GM19238 (cell line): ENCODE measurements around the gene HOXC4.
"Not testable (repeated sequence)": the region's sequence is repeated elsewhere in the genome, so short reads cannot be mapped to it uniquely, and the experiment has no call there.

ENCODE experiments used
- DNase-seq: peaks from one replicate; pipeline ENCODE4 v3.0.0; 2011; ENCODE audit warnings: low spot score; ENCODE audit not compliant: insufficient read length

Gene HOXC4

DNA sequence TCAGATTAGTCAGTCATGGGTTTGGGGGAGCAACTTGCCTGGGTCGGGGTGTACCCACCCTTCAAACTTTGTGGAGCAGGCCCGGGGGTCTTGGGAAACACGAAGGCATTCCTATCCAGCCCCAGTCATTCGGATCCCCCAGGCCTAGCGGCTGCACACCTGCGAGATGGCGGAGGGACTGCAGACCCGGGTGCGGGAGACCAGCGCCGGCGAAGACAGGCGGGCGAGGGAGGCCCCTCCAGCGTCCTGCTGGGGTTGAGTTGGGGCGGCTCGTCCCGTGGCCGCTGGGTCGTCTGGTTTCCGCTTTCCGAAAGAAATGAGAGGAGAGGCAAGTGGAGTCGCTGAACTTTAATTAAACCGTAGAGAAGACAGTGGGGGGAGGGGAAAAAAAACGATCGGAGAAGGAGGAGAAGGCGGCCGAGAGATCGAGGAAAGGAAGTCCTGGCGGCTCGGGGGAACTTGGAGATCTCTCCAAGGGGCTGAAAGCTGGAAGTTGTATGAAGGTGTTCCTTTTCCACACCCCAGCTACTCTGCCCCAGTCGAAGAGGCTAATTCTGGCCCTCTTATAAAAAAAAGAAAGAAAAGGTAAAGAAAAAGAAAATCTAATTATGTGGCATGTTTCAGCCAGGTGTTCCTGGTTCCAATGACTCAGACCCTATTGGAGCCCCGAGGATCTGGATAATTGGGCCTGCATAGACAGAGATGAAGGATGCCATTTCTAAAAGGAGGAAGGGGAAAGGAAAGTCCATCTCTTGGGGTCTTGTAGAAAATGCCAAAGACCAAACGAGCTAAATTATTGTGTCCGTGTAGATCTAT lies 28.2 kb downstream of the HOXC4 start:
- not testable (repeated sequence) for DNase-seq

DNA sequence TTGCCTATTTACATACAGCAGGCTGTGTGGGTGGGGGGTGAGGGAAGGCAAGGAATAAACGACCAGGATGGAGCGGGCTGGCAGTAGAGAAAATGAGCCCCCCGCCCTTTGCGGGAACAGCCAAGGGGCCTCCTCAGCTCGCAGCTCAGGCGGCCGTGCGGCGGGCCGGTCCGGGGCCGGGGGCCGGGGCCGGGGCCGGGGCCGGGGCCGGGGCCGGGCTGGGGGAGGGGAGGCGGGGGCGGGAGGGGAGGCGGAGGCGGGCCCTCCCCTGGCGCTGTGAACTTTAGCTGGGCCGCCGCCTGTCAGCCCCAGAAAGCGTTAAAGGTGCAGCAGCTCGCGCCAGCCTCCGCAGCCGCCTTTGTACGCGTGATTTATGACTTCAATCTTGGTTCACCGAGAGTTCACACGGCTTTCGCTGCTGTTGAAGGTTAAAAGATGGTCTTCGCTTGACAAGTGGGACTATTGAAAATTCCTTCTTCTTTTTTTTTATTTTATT lies 28.8 kb downstream of the HOXC4 start:
- no peak for DNase-seq

DNA sequence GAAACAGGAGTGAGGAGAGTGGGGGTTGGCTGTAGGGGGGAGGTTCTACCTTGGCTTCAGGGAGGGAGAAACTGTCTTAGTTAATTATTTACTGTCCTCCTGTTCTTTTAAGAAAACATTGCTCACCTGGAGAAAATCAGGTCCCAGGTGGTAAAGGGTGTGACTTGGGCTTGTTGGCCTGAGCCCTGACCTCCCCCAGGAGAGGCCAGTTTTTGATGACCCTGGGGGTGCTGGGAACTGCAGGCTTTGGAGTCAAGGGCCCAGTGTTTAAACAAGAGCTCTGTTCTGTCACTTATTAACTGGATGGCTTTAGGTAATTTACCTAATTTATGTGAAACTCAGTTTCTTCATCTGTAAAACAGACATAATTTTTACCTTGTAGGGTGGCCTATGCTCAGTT lies 34.4 kb downstream of the HOXC4 start:
- DNase-seq, result not testable (repeated sequence)

DNA sequence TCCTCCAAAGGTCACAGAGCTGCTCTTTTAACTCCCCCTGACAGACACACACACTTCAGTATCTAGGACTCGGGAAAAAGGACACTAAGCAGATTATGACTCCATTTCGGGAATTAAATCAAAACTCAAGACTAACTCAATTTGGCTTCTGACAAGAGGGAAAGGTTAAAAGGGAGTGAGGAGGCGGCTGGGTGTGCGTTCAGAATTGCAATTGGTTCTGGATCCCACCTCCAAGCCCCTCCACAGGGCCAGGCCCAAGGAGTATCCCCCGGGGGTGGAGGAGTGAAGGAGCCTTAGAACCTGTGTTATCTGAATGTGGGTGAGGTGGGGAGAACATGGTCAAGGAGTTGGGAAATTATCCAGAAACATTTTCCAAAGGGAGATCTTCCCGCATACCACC lies 35.8 kb downstream of the HOXC4 start:
- not testable (repeated sequence) for DNase-seq

DNA sequence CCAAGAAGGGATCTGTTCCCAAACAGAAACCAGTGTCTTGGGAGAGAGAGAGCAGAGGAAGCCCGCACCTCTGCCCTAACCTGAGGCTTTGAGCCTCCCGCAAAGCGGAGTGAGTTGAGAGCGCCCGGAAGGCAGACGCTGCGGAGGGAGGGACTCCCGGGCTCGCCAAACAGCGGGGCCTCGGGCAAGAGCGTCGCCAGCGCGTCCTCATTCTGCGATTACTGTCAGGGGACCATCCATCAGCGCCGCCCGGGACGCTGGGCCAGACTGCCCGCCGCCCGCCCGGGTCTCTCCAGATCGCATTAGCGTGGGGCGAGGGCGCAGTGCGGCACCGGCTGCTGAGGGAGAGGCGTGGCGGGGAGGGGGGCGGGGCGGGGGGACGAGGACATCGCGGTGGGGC lies 36.7 kb downstream of the HOXC4 start:
- DNase-seq, result not testable (repeated sequence)

DNA sequence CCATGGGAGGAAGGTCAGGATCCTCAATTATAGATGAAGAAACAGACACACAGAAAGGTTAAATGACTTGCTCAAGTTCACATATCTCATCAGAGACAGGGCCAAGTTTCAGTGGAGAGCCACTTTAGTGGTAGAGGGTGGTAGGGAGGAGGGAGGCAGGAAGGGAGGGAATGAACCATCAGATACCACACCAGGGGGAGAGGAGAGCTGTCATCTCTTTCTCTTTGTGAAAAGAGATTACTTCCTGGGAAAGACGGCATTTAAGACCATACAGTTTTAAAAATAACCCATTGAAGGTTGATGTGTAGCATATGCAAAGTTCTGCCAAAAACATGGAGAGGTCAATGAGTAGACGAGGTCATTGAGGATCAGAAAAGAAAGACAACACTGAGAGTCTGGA lies 39.3 kb downstream of the HOXC4 start:
- not testable (repeated sequence) for DNase-seq

DNA sequence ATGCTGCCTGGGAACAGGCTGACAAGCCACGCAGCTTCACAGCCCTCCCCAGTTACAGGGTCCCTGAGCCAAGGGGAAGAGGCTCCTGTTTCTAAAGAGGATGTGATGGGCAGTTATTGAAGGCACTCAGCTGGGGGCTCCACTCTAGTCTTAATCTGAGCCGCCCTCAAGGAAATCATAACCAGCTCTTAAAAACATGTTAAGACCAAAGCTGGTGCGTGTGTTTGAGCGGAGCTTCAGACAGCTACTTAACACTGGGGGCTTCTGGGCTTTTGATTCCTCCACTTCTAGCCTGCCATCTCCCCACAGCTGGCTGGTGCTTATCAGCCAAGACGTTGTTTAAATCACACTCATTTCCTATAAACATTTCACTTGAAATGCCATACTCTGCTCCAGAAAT lies 42.3 kb downstream of the HOXC4 start:
- DNase-seq, result not testable (repeated sequence)

DNA sequence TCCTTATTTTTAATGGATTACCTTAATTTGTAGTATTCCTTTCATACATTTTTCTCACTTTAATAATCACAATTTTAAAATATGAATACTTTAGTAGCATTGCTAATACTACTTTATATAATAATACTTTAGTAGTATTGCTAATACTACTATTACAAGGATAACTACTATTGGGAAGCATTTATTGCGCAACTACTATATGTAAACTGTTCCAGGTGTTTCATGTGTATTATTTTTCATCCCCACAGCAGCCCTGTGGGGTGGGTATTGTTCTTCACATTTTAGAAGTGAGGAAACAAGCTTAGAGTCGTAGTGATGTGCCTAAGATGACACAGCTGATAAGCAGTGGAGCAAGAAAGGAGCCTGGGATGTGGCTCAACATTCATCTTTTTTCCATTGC lies 45.0 kb downstream of the HOXC4 start:
- not testable (repeated sequence) for DNase-seq

DNA sequence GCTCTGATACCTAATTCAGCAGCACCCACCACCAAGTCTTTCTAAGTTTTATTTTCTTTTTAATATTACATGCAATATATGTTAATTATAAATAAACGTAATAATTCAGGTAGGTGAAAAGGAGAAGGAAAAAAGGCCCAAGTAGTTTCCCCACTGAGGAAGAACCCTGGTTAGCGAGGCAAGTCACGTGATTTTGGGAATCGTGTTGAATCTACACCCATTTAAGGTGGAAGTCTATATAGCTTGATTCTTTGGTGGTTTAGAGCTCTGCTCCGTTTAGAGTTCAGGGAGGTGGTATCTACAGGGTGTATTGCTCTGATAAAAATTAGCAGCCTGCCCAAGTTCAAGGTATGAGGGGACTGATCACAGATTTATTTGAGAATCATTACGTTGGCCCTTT lies 47.0 kb downstream of the HOXC4 start:
- not testable (repeated sequence) for DNase-seq

DNA sequence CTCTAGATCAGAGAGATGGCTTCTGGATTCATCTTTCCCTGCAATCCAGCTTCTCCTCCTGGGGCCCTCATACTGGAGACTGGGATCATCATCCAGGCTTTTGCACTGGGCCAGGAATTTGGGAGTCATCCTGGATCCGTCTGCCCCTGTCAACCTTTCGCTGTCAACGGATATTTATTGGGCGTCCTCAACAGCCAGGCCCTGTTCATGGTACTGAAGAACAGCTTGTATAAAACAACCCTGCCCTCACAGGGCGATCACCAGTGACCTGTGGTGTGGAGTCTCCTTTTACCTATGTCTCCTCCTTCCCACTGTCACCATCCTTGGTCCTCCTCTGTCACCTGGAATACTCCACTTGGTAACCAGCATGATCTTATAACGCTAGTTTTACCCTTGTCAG lies 48.6 kb downstream of the HOXC4 start:
- not testable (repeated sequence) for DNase-seq

DNA sequence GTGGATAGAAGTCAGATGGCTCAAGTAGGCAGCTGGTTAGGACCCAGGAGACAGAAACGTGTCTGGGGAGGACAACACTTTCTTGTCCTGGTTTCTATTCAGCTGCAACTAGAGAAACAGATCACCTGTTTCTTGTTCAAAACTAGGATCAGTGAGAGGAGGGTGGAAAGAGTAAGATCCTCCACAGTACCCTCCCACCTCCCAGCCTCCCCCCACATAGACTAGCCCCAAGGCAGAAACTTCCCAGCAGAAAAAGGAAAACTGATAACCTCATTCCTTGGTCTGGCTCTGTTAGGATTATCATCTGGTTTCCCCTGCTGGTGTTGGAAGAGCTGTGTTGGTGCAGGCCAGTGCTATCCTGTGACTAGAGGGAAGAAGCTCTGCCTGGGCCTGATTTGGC lies 50.2 kb downstream of the HOXC4 start:
- DNase-seq, result not testable (repeated sequence)
